ENCODE data around the gene FAM174A. TPM values are rescaled to one million over a fixed set of nuclear protein-coding genes. Genes with fewer than 3 reads are reported as not detected.

Gene FAM174A
- total and polyA plus RNA-seq, 2 donors (not counting 1 experiment from before 2014, with no cell fraction given): 4.3 to 6.1 TPM

DNA sequence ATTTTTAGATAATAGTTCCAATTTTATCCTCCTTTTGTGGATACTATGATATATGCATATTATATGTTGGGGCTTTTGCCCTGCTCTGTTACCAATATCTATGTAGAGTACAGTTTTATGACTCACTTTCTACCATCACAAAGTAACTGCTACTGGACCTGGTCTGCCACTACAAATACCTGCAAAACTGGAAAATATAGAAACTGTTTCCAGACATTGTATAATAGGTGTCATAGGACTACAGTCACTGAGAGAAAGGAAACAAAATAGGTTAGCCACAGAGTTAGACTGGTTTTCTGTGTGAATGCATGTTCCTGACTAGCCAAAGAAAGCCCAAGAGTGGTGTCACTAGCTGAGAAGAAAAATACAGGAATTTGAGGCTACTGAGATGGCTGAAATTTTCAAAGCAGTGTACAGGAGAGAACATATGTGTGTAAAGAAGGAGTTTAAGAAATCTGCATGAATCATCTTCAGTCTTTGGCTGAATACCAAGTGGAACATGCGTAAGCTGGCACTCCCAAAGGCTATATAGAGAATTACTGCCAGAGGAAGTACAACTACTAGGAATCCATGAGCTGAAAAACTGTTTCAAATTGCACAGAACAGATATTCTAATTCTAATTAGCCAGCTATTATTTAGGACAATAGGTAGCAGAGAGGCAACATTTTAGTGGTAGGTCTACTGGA is 29.0 kb upstream of the FAM174A start:
- no peak overlapping the region for H2AFZ ChIP-seq (ENCODE audit: insufficient read depth, low read depth, low read length, poor library complexity, severe bottlenecking)
- Mint-ChIP-seq H3K9me3 (ENCODE audit: insufficient read depth) (no peaks in the 10 kb centered on the region), H3K4me3 (no peak overlapping the region), H3K4me1 (no peaks in the 10 kb centered on the region), H3K27ac (no peak overlapping the region), H3K27me3 (peaks cover 5% of the 10 kb centered on the region)
- TF ChIP-seq CTCF (IDR thresholded peaks at IDR 0.05) (no peak), EZH2 (IDR thresholded peaks at IDR 0.05; ENCODE audit: borderline replicate concordance, insufficient read depth, low read depth, low read length, poor library complexity, severe bottlenecking) (no peak)
- H3K4me1 ChIP-seq (ENCODE audit: control insufficient read depth in 2 of 2, insufficient read depth in 2 of 2, low read length in 2 of 2): no peaks in the 10 kb centered on the region
- H3K79me2 ChIP-seq (ENCODE audit: control insufficient read depth, insufficient read depth, low read length): no peaks in the 10 kb centered on the region
- ChIA-PET POLR2A (no interaction called here), CTCF (interaction anchor here (0.6 kb wide), 1 partner anchor 1746 kb away, joined by 4 read pairs; no protein-coding TSS in a partner anchor)
- no peak overlapping the region for H3K4me3 ChIP-seq (ENCODE audit: control extremely low read depth in 1 of 5, extremely low read depth in 1 of 5, insufficient read depth in 1 of 5, low read depth in 2 of 5, low read length in 4 of 5)
- H3K9ac ChIP-seq (ENCODE audit: low read length): no peak overlapping the region
- H3K27ac ChIP-seq (ENCODE audit: low read length in 2 of 2): no peak overlapping the region
- H3K36me3 ChIP-seq (replicated peaks in 1 of 2; ENCODE audit: control extremely low read depth in 1 of 2, control insufficient read depth in 1 of 2, extremely low read depth in 1 of 2, insufficient read depth in 2 of 2, low read length in 1 of 2): no peaks in the 10 kb centered on the region
- no peaks in the 10 kb centered on the region for H4K20me1 ChIP-seq (ENCODE audit: control insufficient read depth, insufficient read depth, low read length, poor library complexity, severe bottlenecking)
- ATAC-seq (ENCODE audit: low read depth) (no peak), DNase-seq (no peak)
- intact Hi-C loops (cut with micrococcal nuclease): no loop called here
- 100% methylated on average over 1 of the region's 1 CpG for WGBS (ENCODE audit: insufficient coverage)
- H3K27me3 ChIP-seq (replicated peaks in 1 of 4; ENCODE audit: control extremely low read depth in 1 of 4, control insufficient read depth in 3 of 4, insufficient read depth in 4 of 4, low read length in 3 of 4): no peaks in the 10 kb centered on the region
- H3K9me3 ChIP-seq (ENCODE audit: control extremely low read depth in 1 of 3, control insufficient read depth in 2 of 3, insufficient read depth in 1 of 3, low read length in 2 of 3): no peaks in the 10 kb centered on the region
- no peak overlapping the region for H3K4me2 ChIP-seq (replicated peaks; ENCODE audit: low read depth, low read length, poor library complexity, severe bottlenecking)

GRCh38 chr5:100516285-100516684 is 18.9 kb upstream of the FAM174A start:
- no peak overlapping the region for H3K4me3 Mint-ChIP-seq

More at GRCh38 chr5:100516285-100516684, 18.9 kb upstream of the FAM174A start:
- Histone ChIP-seq H3K4me3 (ENCODE audit: control extremely low read depth in 1 of 5, extremely low read depth in 1 of 5, insufficient read depth in 1 of 5, low read depth in 2 of 5, low read length in 4 of 5) (no peak overlapping the region), H3K27me3 (replicated peaks in 1 of 4; ENCODE audit: control extremely low read depth in 1 of 4, control insufficient read depth in 3 of 4, insufficient read depth in 4 of 4, low read length in 3 of 4) (no peaks in the 10 kb centered on the region), H2AFZ (ENCODE audit: insufficient read depth, low read depth, low read length, poor library complexity, severe bottlenecking) (no peak overlapping the region), H3K79me2 (ENCODE audit: control insufficient read depth, insufficient read depth, low read length) (no peaks in the 10 kb centered on the region), H3K36me3 (replicated peaks in 1 of 2; ENCODE audit: control extremely low read depth in 1 of 2, control insufficient read depth in 1 of 2, extremely low read depth in 1 of 2, insufficient read depth in 2 of 2, low read length in 1 of 2) (no peaks in the 10 kb centered on the region), H3K9ac (ENCODE audit: low read length) (no peak overlapping the region), H4K20me1 (ENCODE audit: control insufficient read depth, insufficient read depth, low read length, poor library complexity, severe bottlenecking) (no peaks in the 10 kb centered on the region), H3K4me1 (ENCODE audit: control insufficient read depth in 2 of 2, insufficient read depth in 2 of 2, low read length in 2 of 2) (no peaks in the 10 kb centered on the region), H3K9me3 (ENCODE audit: control extremely low read depth in 1 of 3, control insufficient read depth in 2 of 3, insufficient read depth in 1 of 3, low read length in 2 of 3) (peaks cover 7 to 27% (median 22%) of the 10 kb centered on the region in 3 donors), H3K4me2 (replicated peaks; ENCODE audit: low read depth, low read length, poor library complexity, severe bottlenecking) (no peak overlapping the region), H3K27ac (ENCODE audit: low read length in 2 of 2) (no peak overlapping the region)
- ChIA-PET POLR2A (no interaction called here), CTCF (no interaction called here)
- Mint-ChIP-seq H3K27ac (no peak overlapping the region), H3K9me3 (ENCODE audit: insufficient read depth) (peaks cover 17% of the 10 kb centered on the region), H3K27me3 (peaks cover 6% of the 10 kb centered on the region), H3K4me1 (no peaks in the 10 kb centered on the region)
- DNase-seq (no peak), ATAC-seq (ENCODE audit: low read depth) (no peak)
- intact Hi-C loops (cut with micrococcal nuclease): no loop called here
- no peak for TF ChIP-seq EZH2 (IDR thresholded peaks at IDR 0.05; ENCODE audit: borderline replicate concordance, insufficient read depth, low read depth, low read length, poor library complexity, severe bottlenecking)
- TF ChIP-seq CTCF (IDR thresholded peaks at IDR 0.05): no peak
- WGBS (ENCODE audit: insufficient coverage): 100% methylated on average over 1 of the region's 1 CpG

Data from B cell (primary cell).